Measurements from ENCODE around the gene MAPK4.

Gene MAPK4

DNA sequence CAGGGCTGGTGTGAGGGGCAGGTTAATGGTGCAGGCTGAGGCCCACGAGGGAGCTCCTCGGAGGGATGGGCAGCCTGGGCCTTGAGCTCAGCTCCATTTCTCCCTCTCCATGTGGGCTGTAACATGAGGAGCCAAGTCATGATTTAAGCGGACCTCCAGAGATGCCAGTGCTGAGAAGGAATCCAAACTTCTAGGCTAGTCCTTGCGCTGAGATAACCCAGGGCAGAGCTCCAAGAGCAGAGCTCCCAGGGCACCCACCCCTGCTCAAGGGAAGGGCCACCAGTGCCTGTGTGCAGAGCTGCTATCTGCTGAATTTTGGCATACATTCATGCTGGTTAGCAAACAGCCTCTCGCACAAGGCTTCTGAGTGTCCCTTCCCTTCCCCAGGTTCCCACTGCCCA is 164.9 kb downstream of the MAPK4 start:
- no peak for DNase-seq

DNA sequence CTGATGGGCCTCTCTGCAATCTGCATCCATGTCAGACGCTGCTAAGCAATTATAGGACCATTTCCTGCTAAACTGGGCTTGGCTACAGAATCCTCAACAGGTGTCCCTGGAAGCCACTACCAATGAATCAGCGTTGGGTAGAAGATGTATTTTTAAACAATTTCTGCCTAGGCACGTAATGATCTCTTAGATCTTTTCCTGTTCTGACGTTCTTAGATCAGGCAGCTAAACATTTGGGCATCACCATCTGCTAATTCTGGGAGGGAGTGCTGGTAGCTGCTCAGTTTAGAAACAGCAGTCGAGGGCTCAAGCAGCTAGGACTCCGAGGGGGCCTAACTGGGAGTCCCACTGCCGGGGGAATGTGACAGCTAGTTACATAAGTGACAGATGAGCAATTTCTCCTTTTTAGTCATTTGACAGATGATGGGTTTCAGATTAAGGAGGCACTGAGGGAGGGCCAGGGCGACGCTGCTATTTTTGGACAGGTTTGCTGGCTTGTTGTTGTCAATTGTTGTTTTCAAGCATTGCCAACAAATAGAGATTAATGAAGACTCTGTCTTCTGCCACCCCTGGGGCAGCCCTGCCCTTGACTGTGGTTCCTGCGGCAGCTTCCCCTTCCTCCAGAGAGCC is 167.2 kb downstream of the MAPK4 start:
- DNase-seq = no peak

- DNase-seq = no peak
Measured at GRCh38 chr18:50727721-50728471, 168.0 kb downstream of the MAPK4 start.

- no peak for DNase-seq
Measured at GRCh38 chr18:50729376-50729775, 169.5 kb downstream of the MAPK4 start.

DNA sequence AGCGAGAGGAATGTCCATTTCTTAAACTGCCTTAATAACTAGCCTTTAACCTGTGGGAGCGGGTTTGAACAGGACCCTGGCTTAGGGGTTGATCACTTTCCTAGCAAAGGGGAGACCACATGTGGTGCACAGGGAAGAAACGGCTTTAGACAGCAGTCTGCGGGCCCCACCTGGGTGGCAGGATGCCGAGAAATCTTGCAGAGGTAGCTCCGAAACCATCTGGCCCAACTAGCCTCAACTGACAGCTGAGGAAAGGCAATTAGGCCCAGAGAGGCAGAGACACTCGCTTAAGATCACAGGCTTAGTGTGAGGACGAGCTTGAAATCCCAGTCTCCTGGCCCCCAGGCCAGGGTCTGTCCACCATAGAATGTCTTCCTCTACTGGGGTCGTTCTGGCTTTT is 170.1 kb downstream of the MAPK4 start:
- DNase-seq = no peak

DNA sequence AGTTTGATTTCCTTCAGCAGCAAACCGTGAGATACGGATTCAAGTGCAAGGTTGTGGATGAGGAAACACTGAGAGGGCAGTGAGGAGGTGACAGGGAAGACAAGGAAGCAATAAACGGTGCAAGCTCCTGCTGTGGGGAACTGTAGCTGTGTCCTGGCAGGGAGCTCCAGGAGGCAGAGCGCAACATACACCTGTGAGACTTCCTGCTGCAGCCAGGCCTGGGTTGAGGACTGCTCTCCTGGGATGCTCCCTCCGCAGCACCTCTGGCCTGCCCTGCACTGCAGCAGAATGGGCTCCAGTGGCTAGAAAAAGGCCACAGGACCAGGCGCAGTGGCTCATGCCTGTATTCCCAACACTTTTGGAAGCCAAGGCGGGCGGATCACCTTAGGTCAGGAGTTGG is 174.5 kb downstream of the MAPK4 start:
- no peak for DNase-seq

DNA sequence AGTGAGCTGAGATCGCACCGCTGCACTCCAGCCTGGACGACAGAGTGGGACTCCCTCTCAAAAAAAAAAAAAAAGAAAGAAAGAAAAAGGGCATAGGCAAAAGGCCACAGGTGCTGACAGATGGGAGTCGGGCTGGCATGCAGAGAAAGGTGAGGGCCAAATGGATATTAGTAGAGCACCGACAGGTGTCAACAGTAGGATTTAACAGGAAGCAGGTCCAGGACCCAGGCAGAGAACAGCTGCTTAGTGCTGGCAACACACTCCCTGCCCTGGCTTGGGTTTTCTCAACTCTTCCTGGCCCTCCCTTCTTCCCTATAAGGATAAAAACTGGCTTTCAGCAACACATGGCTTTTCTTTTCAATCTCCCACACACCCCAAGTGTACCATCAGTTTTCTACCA is 175.0 kb downstream of the MAPK4 start:
- no peak for DNase-seq

GRCh38 chr18:50737127-50737526 is 177.2 kb downstream of the MAPK4 start:
- no peak for DNase-seq

- DNase-seq = no peak
Measured at GRCh38 chr18:50738098-50738757, 178.3 kb downstream of the MAPK4 start.

DNA sequence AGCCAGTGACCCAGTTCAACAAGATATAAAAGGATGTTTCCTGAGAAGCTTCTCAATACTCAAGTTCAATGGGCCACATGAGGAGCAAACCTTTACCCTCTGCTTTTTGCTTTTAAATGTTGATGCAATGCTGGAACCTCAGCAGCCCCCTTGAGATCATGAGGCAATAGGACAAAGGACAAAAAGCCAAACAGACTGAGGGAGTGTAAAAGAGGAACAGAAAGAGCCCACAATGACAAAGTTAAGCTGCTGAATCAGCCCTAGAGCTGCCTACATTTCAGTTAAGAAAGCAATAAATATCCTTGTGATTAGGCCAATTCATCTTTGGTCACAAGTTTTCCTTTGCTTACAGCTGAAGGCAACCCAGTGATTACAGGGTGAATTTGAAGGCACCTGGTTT is 183.1 kb downstream of the MAPK4 start:
- no peak for DNase-seq

DNA sequence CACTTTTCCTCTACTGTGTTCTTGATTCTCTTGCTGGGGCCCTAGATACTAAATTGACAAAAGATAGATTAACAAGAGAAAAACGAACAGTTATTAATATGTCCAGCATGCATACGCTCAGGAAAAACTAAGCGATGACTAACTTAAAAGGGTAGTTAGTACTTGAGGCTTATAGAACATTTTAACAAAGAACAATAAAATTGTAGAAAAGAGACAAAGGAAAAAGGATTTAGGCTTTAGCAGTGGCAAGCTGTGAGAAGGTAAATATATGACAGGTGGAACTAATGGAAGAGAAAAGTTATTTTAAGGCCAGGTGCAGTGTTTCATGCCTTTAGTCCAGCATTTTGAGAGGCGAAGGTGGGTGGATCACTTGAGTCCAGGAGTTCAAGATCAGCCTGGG is 184.4 kb downstream of the MAPK4 start:
- no peak for DNase-seq

DNA sequence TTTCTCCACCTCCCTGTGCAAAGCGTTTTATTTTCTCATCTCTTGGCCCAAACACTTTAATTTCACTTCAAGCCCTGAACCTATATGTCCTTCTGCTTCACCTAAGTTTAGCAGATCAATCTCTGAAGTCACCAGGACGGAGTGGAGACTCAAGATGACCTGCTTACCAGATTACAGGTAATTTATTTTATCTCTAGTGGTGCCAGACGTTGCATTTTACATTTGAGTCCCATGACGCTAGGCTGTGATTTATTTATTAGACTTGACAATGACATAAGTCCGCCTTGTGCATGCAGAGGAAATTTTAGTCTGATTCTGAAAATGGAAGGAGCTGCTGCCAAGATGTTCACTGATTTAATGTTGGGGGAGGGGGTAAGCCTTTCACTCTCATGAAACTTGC is 186.1 kb downstream of the MAPK4 start:
- no peak for DNase-seq

- DNase-seq = no peak
Measured at GRCh38 chr18:50747849-50748242, 188.0 kb downstream of the MAPK4 start.

GRCh38 chr18:50748243-50749229 is 188.6 kb downstream of the MAPK4 start:
- DNase-seq = no peak

DNA sequence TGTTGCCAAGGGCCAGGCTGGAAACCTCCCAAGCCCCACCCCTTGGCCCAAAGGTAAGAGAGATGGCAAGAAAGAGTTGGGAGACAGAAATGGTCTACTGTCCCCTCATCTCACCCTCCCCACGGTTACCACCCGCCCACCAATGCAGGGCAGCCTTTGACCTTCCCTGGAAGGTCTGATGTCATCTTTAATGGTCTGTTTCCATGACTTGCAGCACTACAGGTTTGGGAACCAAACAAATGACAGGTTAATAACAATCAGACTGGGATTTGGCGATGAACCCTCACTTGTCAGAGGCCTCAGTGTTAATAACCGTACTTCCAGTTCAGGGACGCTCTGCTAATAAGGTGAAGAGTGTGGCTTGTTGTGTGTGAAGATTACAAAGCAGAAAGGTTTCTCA is 189.5 kb downstream of the MAPK4 start:
- DNase-seq = no peak

- DNase-seq = no peak
Measured at GRCh38 chr18:50749945-50750344, 190.1 kb downstream of the MAPK4 start.

- DNase-seq = no peak
Measured at GRCh38 chr18:50750546-50750945, 190.7 kb downstream of the MAPK4 start.

DNA sequence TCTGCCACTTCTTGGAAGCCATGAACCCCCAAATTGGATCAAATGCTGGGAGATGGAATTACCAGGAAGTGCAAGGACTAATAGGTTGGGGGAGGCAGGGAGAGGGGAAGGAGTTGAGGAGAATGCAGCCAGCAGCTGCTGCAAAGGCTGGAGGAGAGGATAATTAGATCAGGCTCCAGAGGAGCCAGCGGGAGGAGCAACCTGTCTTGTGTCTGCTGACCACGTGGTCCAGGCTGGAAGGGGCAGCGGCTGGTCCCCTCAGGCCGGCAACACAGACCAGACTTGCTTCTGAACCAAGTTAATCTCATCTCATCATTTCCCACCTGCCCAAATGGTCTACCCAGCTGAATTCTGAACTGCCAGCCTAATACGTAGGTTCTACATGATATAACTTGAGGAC is 191.6 kb downstream of the MAPK4 start:
- DNase-seq = no peak

GRCh38 chr18:50751947-50752346 is 192.1 kb downstream of the MAPK4 start:
- DNase-seq = no peak

DNA sequence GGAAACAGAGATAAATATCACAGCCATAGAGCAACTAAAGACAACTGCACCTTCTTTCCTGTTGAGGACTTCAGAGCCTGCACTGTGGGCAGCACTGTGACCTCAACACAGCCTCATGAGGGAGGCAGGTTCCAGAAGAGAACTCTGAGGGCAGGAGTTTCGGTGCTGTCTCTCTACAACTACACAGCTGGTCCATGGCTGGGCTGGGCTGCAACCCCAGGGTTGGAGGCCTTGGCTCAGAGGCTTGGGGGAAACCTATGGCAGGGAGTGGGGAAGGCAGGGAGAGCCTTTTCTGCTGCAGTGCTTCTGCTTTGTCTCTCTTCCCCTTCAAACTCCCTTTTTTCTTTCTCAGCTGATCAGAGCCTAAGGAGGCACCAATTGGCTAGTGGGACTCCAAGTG is 193.4 kb downstream of the MAPK4 start:
- DNase-seq = no peak

DNA sequence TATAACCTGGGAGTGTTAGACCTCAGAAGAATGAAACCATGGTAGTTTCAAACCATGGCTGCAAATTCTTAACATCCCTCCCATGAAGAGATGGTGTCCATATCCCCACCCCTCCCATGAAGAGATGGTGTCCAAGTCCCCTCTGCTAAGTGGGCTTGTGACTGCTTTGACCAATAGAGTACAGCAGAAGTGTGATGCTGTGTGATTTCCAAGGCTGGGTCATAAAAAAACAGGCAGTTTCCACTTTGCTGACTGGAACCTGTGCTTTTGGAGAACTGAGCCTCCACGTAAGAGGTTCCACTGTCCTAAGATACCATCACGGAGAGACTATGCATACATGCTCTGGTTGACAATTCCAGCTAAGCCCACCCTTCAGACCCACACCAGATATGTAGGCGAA is 194.4 kb downstream of the MAPK4 start:
- no peak for DNase-seq

DNA sequence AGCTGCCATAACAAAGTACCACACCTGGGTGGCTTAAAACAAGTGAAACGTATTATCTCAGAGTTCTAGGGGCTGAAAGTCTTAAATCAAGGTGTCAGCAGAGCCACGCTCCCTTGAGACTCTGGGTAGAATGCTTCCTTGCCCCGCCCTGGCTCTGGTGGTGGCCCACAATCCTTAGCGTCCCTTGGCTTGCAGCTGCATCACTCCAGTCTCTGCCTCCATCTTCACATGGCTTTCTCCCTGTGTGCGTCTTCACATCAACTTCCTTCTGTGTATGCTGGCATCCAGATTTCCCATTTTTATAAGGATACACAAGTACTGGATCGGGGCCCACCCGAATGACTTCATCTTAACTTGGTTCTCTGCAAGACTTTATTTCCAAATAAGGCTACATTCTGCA is 197.5 kb downstream of the MAPK4 start:
- DNase-seq = no peak

GRCh38 chr18:50769463-50769862 is 209.6 kb downstream of the MAPK4 start:
- no peak for DNase-seq
